B cell (primary cell): ENCODE measurements around the gene ACTBL2. TPM values are rescaled to one million over a fixed set of nuclear protein-coding genes. Genes with fewer than 3 reads are reported as not detected.

Experiments used
- ATAC-seq: fragments of 200-7000 bp; cut with Tn5 transposase; one replicate; pipeline ENCODE4 v1.10.0; 2021; ENCODE audit warnings: low read depth, mild to moderate bottlenecking, moderate number of reproducible peaks, moderate library complexity
- CTCF ChIA-PET: fragments of 350-600 bp; sonication (Branson Sonifier 250); formaldehyde crosslinking; loops from one replicate; lab custom pipeline; 2021; ENCODE audit warnings: antibody characterized with exemption, inconsistent platforms; lab: Charles Lee
- POLR2A ChIA-PET: fragments of 350-600 bp; sonication (Branson Sonifier 250); formaldehyde crosslinking; loops from one replicate; lab custom pipeline; 2021; ENCODE audit warnings: antibody characterized with exemption; lab: Charles Lee
- DNase-seq: peaks from one replicate; pipeline ENCODE4 v3.0.0; 2013
- H2AFZ ChIP-seq: 2 replicates; pipeline ENCODE4 v1.6.1; 2012; ENCODE audit warnings: mild to moderate bottlenecking, low read depth, low read length; ENCODE audit not compliant: insufficient read depth, poor library complexity, severe bottlenecking
- H3K27ac ChIP-seq, 2 donors: 1 replicate in 1 of 2; 2 replicates in 1 of 2; pipeline ENCODE4 v1.5.1; 2012 to 2013; ENCODE audit warnings: low read length in 2 of 2, mild to moderate bottlenecking in 2 of 2, moderate library complexity in 1 of 2
- H3K27me3 ChIP-seq, 4 experiments: fragments of 200-600 bp in 1 of 4; sonication (generic) in 1 of 4; replicated peaks in 1 of 4; 1 replicate in 2 of 4; 2 replicates in 2 of 4; pipeline versions ENCODE4 v1.6.1 to v1.7.0; 2013 to 2016; ENCODE audit warnings: low read length in 3 of 4, mild to moderate bottlenecking in 2 of 4, mixed read lengths in 1 of 4, moderate library complexity in 1 of 4; ENCODE audit not compliant: insufficient read depth in 4 of 4, control insufficient read depth in 3 of 4; ENCODE audit errors: control extremely low read depth in 1 of 4
- H3K36me3 ChIP-seq, 2 experiments: replicated peaks in 1 of 2; 1 replicate in 1 of 2; 2 replicates in 1 of 2; pipeline versions ENCODE4 v1.6.1 to v1.7.1; 2013; ENCODE audit warnings: low read length in 1 of 2; ENCODE audit not compliant: insufficient read depth in 2 of 2, control insufficient read depth in 1 of 2; ENCODE audit errors: control extremely low read depth in 1 of 2, extremely low read depth in 1 of 2
- H3K4me1 ChIP-seq, 2 donors: fragments of 200-600 bp in 1 of 2; sonication (generic) in 1 of 2; 1 replicate in 1 of 2; 2 replicates in 1 of 2; pipeline versions ENCODE4 v1.5.1 to v1.6.1; 2013 to 2017; ENCODE audit warnings: low read length in 2 of 2; ENCODE audit not compliant: control insufficient read depth in 2 of 2, insufficient read depth in 2 of 2
- H3K4me2 ChIP-seq: replicated peaks from 2 replicates; pipeline ENCODE3; 2012; ENCODE audit warnings: mild to moderate bottlenecking, low read depth, low read length; ENCODE audit not compliant: poor library complexity, severe bottlenecking
- H3K4me3 ChIP-seq, 5 experiments: fragments of 200-600 bp in 1 of 5; sonication (generic) in 1 of 5; 1 replicate in 3 of 5; 2 replicates in 2 of 5; pipeline versions ENCODE4 v1.5.1 to v1.7.0; 2011 to 2016; ENCODE audit warnings: low read length in 4 of 5, mild to moderate bottlenecking in 4 of 5, low read depth in 2 of 5, control low read depth in 1 of 5, moderate library complexity in 1 of 5; ENCODE audit not compliant: insufficient read depth in 1 of 5; ENCODE audit errors: control extremely low read depth in 1 of 5, extremely low read depth in 1 of 5
- H3K79me2 ChIP-seq: fragments of 200-600 bp; sonication (generic); one replicate; pipeline ENCODE4 v1.6.0; 2016; ENCODE audit warnings: low read length; ENCODE audit not compliant: control insufficient read depth, insufficient read depth
- H3K9ac ChIP-seq: fragments of 200-600 bp; sonication (generic); 2 replicates; pipeline ENCODE4 v1.6.1; 2017; ENCODE audit warnings: mild to moderate bottlenecking, low read length, moderate library complexity
- H3K9me3 ChIP-seq, 3 donors: one replicate each; pipeline versions ENCODE4 v1.6.1 to v1.7.1; 2013; ENCODE audit warnings: low read length in 2 of 3; ENCODE audit not compliant: control insufficient read depth in 2 of 3, insufficient read depth in 1 of 3; ENCODE audit errors: control extremely low read depth in 1 of 3
- H4K20me1 ChIP-seq: 2 replicates; pipeline ENCODE4 v1.6.0; 2012; ENCODE audit warnings: mild to moderate bottlenecking, low read length; ENCODE audit not compliant: insufficient read depth, control insufficient read depth, poor library complexity, severe bottlenecking
- H3K27ac Mint-ChIP-seq: one replicate; pipeline ENCODE4 v1.8.0; 2021; ENCODE audit warnings: mixed read lengths
- H3K27me3 Mint-ChIP-seq: one replicate; pipeline ENCODE4 v1.8.0; 2021; ENCODE audit warnings: mixed read lengths
- H3K4me1 Mint-ChIP-seq: one replicate; pipeline ENCODE4 v1.8.0; 2021; ENCODE audit warnings: mixed read lengths
- H3K4me3 Mint-ChIP-seq: one replicate; pipeline ENCODE4 v1.8.0; 2021; ENCODE audit warnings: mixed read lengths
- H3K9me3 Mint-ChIP-seq: one replicate; pipeline ENCODE4 v1.8.0; 2022; ENCODE audit warnings: mixed read lengths; ENCODE audit not compliant: insufficient read depth
- CTCF ChIP-seq: fragments of 200-600 bp; IDR thresholded peaks from one replicate; pipeline ENCODE4 v1.8.0; 2022; ENCODE audit warnings: antibody characterized with exemption, mild to moderate bottlenecking
- EZH2 ChIP-seq: IDR thresholded peaks from 2 replicates; pipeline ENCODE4 v1.6.1; 2012; ENCODE audit warnings: borderline replicate concordance, low read depth, mild to moderate bottlenecking, moderate library complexity, low read length; ENCODE audit not compliant: insufficient read depth, poor library complexity, severe bottlenecking
- WGBS: methylation state at CpG from one replicate; pipeline ENCODE4 v1.1.5; 2013; ENCODE audit warnings: missing lambda C conversion rate; ENCODE audit not compliant: insufficient coverage; 5-methylcytosine and 5-hydroxymethylcytosine counted together
- intact Hi-C: fragments of 100-400 bp; cut with micrococcal nuclease; formaldehyde crosslinking; loops from one replicate; pipeline ENCODE4 v1.10.0; 2022
- polyA plus RNA-seq: library from polyadenylated mRNA; depleted of rRNA; stranded (reverse); fragments of >200 nt; gene quantifications from 2 replicates; pipeline ENCODE4 v1.2.3, GENCODE V29; 2012
- total RNA-seq, 2 donors: library from RNA; stranded (reverse); fragments of 120-200 nt in 1 of 2; gene quantifications; 1 replicate in 1 of 2; 2 replicates in 1 of 2; pipeline versions ENCODE4 v1.2.3 to v1.2.4, GENCODE V29; 2013 to 2022

The ACTBL2 gene
- total and polyA plus RNA-seq, 2 donors (not counting 1 experiment from before 2014, with no cell fraction given): not detected

GRCh38 chr5:57445006-57445704 lies 37.5 kb downstream of the ACTBL2 start:
- CTCF ChIA-PET: no interaction called here

More at GRCh38 chr5:57445006-57445704, 37.5 kb downstream of the ACTBL2 start:
- Mint-ChIP-seq H3K27ac (no peak overlapping the region), H3K27me3 (peaks cover 13% of the 10 kb centered on the region), H3K4me3 (no peak overlapping the region), H3K4me1 (peaks cover 11% of the 10 kb centered on the region), H3K9me3 (no peaks in the 10 kb centered on the region)
- no peaks in the 10 kb centered on the region for H3K27me3 ChIP-seq
- H3K4me1 ChIP-seq: peaks cover 4 to 22% of the 10 kb centered on the region in 2 donors
- no peak overlapping the region for H3K9ac ChIP-seq
- no peaks in the 10 kb centered on the region for H4K20me1 ChIP-seq
- H3K9me3 ChIP-seq: no peaks in the 10 kb centered on the region
- ATAC-seq: no peak
- 10% methylated on average over 2 of the region's 5 CpGs for WGBS
- H3K4me3 ChIP-seq: no peak overlapping the region
- no peak for DNase-seq
- no peak overlapping the region for H3K27ac ChIP-seq
- peak overlapping the region; percentile 19 for H2AFZ ChIP-seq
- POLR2A ChIA-PET: no interaction called here
- no peaks in the 10 kb centered on the region for H3K79me2 ChIP-seq
- H3K4me2 ChIP-seq: no peak overlapping the region
- H3K36me3 ChIP-seq: no peaks in the 10 kb centered on the region
- intact Hi-C loops: no loop called here
- no peak for TF ChIP-seq CTCF
- no peak for TF ChIP-seq EZH2
